ENCODE results near the gene ADTRP. TPM values are rescaled to one million over a fixed set of nuclear protein-coding genes. Genes with fewer than 3 reads are reported as not detected.

The ADTRP gene
- total RNA-seq, 1 donor from 2014 or later, result not detected

DNA sequence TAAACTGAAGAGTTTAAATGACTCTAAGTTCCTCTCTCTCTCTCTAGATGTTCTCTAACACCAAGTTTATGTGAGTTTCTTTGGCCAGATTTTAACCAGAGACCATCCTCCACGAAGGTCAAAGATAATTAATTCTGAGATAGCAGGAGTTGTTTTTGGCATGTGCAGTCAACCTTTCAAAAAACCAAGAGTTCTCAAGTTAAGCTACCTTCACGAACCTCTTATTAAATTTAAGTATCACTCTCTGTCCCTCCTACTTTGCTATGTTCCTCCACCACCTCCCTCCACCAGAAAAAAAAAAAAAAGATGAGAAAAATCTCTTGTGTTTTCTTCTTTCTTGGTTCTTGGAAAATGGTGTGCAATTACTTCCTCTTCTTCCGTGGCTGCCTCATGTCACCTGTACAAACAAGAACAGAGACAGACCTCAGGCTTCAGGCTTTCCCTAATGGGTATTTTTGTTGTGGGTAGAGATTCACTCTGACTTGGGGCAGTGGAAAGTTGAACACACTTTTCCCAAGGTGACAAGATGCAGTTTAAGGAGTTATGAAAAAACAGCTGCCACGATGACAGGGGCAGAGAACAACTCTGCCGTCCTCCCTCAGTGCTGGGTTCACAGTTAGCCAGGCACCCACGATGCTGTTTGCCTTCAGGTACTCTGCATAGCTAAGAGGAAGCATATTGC lies 64.3 kb downstream of the ADTRP start:
- Mint-ChIP-seq H3K4me1 (ENCODE audit: unreplicated experiment) (peaks cover 28% of the 10 kb centered on the region), H3K36me3 (ENCODE audit: unreplicated experiment) (no peaks in the 10 kb centered on the region), H3K27ac (ENCODE audit: unreplicated experiment) (no peak overlapping the region), H3K9me3 (ENCODE audit: unreplicated experiment) (no peaks in the 10 kb centered on the region), H3K27me3 (ENCODE audit: unreplicated experiment) (no peaks in the 10 kb centered on the region), H3K4me3 (ENCODE audit: unreplicated experiment) (no peak overlapping the region)
- TF ChIP-seq, protein P1, sequence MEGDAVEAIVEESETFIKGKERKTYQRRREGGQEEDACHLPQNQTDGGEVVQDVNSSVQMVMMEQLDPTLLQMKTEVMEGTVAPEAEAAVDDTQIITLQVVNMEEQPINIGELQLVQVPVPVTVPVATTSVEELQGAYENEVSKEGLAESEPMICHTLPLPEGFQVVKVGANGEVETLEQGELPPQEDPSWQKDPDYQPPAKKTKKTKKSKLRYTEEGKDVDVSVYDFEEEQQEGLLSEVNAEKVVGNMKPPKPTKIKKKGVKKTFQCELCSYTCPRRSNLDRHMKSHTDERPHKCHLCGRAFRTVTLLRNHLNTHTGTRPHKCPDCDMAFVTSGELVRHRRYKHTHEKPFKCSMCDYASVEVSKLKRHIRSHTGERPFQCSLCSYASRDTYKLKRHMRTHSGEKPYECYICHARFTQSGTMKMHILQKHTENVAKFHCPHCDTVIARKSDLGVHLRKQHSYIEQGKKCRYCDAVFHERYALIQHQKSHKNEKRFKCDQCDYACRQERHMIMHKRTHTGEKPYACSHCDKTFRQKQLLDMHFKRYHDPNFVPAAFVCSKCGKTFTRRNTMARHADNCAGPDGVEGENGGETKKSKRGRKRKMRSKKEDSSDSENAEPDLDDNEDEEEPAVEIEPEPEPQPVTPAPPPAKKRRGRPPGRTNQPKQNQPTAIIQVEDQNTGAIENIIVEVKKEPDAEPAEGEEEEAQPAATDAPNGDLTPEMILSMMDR (IDR thresholded peaks at IDR 0.05), result no peak
- peak; percentile 25 for DNase-seq (ENCODE audit: extremely low spot score, unreplicated experiment)

DNA sequence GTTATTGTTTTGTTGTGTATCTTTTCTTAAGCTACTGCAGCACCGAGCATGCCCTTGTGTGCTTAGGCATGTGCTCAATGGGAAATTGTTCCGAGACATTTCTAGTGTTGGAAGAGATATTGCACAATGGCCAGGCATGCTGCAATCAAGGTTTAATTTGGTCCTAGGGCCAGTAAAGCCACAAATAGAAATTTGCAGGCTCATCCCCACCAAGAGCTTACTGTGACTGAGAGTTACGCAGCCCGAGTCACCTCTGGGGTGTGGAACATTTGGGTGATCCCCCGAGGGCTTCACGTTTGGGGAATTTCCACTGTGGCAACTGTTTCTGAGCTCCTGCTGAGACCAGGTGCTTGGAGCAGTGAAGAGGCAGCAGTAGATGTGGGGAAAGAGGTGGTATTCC lies 65.8 kb downstream of the ADTRP start:
- peak; percentile 32 for DNase-seq (ENCODE audit: extremely low spot score, unreplicated experiment)
- peaks cover 28% of the 10 kb centered on the region for H3K4me1 Mint-ChIP-seq (ENCODE audit: unreplicated experiment)
- no peaks in the 10 kb centered on the region for H3K9me3 Mint-ChIP-seq (ENCODE audit: unreplicated experiment)
- TF ChIP-seq, protein P1 (IDR thresholded peaks at IDR 0.05), result no peak
- H3K4me3 Mint-ChIP-seq (ENCODE audit: unreplicated experiment), result no peak overlapping the region
- H3K27ac Mint-ChIP-seq (ENCODE audit: unreplicated experiment), result no peak overlapping the region
- H3K36me3 Mint-ChIP-seq (ENCODE audit: unreplicated experiment), result no peaks in the 10 kb centered on the region
- no peaks in the 10 kb centered on the region for H3K27me3 Mint-ChIP-seq (ENCODE audit: unreplicated experiment)

DNA sequence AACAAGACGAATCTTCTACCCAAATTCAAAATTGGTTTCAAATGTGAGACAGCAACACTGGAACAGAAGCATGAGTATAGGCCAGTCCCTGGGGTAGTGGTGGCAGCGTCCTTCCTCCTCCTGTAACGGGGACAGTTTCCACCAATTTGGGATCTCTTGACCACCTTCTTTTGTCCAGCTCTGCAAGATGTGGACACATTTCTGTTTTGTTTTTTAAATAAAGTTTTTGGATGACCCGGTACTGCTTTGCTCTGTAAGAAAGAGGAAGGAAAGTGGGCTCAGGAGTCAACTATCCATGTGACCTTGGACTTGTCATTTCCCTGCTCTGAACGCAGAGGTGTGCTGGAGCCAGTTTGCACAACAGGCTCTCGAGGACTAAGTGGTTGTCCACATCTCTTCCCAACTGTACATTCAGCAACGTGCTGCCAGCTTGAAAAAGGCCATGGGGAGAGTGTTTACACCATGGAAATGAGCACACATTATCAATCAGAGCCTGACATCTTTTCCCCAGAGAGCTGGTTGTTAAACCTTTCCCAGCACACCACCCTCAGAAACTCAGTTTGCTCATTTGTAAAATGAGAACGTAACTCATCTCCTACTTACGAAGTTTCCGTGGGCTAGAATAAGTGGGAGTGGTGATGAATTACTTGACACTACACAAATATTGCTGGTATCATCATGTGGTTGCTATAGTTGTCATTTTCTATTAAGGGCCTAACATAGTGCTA lies 66.5 kb downstream of the ADTRP start:
- H3K27me3 Mint-ChIP-seq (ENCODE audit: unreplicated experiment), result no peaks in the 10 kb centered on the region
- TF ChIP-seq, protein P1 (IDR thresholded peaks at IDR 0.05), result no peak
- H3K36me3 Mint-ChIP-seq (ENCODE audit: unreplicated experiment), result no peaks in the 10 kb centered on the region
- H3K9me3 Mint-ChIP-seq (ENCODE audit: unreplicated experiment), result no peaks in the 10 kb centered on the region
- no peak overlapping the region for H3K4me3 Mint-ChIP-seq (ENCODE audit: unreplicated experiment)
- peaks cover 28% of the 10 kb centered on the region for H3K4me1 Mint-ChIP-seq (ENCODE audit: unreplicated experiment)
- H3K27ac Mint-ChIP-seq (ENCODE audit: unreplicated experiment), result no peak overlapping the region
- no peak for DNase-seq (ENCODE audit: extremely low spot score, unreplicated experiment)

DNA sequence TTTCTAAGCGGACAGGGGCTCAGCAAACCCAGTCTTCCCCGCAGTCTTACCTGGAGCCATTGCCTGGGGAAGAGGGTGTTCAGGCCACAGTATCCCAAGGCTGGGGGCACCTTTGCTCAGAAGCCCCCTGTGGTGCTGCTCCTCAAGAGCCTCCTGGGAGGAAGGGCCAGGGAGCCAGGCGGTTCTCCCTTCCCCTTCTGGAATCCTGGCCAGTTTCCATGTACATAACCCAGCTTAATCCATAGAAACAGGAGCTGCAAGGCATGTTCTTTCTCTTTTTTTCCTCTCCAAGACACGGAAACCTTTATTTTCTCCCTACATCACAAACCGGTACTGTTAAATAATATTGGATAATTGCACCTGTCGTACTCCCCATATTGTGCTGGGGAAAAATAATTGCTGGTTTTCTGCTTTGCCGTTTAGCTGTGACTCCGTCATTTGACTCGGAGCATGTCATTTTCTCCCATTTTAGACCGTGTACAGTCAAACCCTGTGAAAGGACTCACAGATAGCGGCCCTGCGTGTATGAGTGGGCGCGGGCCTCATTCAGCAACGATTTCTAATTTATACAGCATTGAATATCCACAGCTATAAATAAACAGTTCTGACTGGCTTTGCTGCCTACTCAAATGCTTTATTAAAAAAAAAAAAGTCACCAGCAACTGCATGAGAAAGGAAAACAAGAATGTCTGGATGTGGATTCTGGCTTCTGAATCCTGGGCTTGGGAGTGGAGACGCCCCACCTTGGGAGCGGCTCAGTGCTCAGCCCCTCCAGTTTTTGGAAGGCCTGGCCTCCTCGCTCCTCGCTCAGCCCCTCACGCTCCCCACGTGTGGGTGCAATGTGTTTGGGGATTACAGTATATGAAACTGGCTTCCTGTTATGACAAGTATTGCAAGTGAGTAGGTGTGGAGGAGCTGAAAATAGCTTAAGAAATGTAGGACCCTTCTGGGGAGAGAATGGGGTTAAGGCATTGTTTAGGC lies 67.3 kb downstream of the ADTRP start:
- no peaks in the 10 kb centered on the region for H3K9me3 Mint-ChIP-seq (ENCODE audit: unreplicated experiment)
- peak overlapping the region; percentile 64 for H3K27ac Mint-ChIP-seq (ENCODE audit: unreplicated experiment)
- no peak overlapping the region for H3K4me3 Mint-ChIP-seq (ENCODE audit: unreplicated experiment)
- no peaks in the 10 kb centered on the region for H3K27me3 Mint-ChIP-seq (ENCODE audit: unreplicated experiment)
- no peaks in the 10 kb centered on the region for H3K36me3 Mint-ChIP-seq (ENCODE audit: unreplicated experiment)
- H3K4me1 Mint-ChIP-seq (ENCODE audit: unreplicated experiment), result peaks cover 28% of the 10 kb centered on the region
- peak; percentile 48 for DNase-seq (ENCODE audit: extremely low spot score, unreplicated experiment)
- TF ChIP-seq, protein P1 (IDR thresholded peaks at IDR 0.05), result no peak
